ENCODE measurements around the gene ZNF211.

ZNF211 gene

DNA sequence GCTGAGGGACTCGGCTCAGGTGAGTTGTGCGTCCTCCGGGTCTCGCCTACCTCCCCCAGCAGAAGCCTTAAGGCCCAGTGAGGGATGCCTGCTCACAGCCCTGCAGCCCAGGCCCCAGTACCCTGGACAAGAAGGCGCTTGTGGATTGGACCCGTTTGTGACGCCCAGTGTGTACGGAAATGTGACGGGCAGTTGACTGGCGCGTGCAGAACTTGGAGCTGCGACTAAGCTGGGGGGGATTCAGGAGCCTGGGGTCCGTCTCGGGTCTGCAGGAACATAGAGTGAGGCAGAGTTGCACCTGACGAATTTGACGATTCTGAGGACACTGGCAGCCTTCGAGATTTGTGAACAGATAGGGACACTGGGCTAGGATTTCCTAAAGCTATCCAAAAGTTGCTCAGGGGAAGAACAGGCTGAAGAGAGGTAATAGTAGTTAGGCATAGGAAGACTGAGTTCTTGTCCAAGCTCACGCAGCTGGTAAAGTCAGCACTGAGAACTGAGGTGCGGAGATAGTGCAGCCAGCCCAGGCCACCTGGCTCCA lies 49.3 kb downstream of the ZNF211 start:
- ATAC-seq: no peak
- peaks cover 31% of the 10 kb centered on the region for H3K4me1 Mint-ChIP-seq

GRCh38 chr19:57686727-57687126 lies 53.8 kb downstream of the ZNF211 start:
- no peak overlapping the region for H3K27ac Mint-ChIP-seq

More for the DNA sequence above, 49.3 kb downstream of the ZNF211 start:
- peak overlapping the region; percentile 94 for H3K27ac Mint-ChIP-seq
- H3K27me3 Mint-ChIP-seq: no peaks in the 10 kb centered on the region
- DNase-seq: no peak
- H3K4me3 Mint-ChIP-seq: peak overlapping the region; percentile 89 to 95
- peaks cover 54 to 56% of the 10 kb centered on the region in 2 donors for H3K9me3 Mint-ChIP-seq

GRCh38 chr19:57687363-57688010 lies 54.5 kb downstream of the ZNF211 start:
- Mint-ChIP-seq H3K4me1 (peaks cover 20% of the 10 kb centered on the region), H3K4me3 (no peak overlapping the region), H3K9me3 (peaks cover 58 to 60% of the 10 kb centered on the region in 2 donors), H3K27me3 (no peaks in the 10 kb centered on the region), H3K27ac (no peak overlapping the region)
- DNase-seq (no peak), ATAC-seq (no peak)

More at GRCh38 chr19:57686727-57687126, 53.8 kb downstream of the ZNF211 start:
- Mint-ChIP-seq H3K4me3 (no peak overlapping the region), H3K27me3 (no peaks in the 10 kb centered on the region), H3K4me1 (peaks cover 26% of the 10 kb centered on the region), H3K9me3 (peaks cover 60 to 66% of the 10 kb centered on the region in 2 donors)
- DNase-seq (no peak), ATAC-seq (no peak)

DNA sequence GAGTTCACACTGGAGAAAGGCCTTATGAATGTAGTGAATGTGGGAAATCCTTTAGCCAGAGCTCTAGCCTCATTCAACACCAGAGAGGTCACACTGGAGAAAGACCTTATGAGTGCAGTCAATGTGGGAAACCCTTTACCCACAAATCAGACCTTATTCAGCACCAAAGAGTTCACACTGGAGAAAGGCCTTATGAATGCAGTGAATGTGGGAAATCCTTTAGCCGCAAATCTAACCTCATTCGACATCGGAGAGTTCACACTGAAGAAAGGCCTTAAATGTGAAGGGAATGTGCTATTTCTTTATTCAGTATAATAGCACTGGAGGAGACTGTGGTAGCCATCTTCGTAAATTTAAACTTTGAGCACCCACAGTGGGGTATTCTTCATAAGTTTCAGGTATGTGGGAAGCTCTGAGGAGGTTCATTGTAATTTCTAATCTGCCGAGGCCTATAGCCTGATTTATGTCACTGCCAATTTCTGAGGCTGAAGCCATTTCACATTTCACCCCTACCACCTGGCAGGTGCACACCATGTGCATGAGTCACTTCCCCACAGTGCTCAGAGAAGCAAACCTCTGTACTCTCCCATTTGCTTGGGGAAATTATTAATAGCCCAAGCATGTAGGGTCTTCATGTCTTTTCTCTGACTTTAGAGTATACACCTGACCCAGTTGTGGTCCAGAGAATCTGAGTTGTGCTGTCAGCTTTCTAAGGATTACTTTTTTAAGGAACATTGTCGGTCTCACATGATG lies 55.2 kb downstream of the ZNF211 start:
- Mint-ChIP-seq H3K4me3 (no peak overlapping the region), H3K4me1 (peaks cover 13% of the 10 kb centered on the region), H3K27ac (no peak overlapping the region), H3K9me3 (peaks cover 55 to 57% of the 10 kb centered on the region in 2 donors), H3K27me3 (no peaks in the 10 kb centered on the region)
- no peak for ATAC-seq
- DNase-seq: no peak

DNA sequence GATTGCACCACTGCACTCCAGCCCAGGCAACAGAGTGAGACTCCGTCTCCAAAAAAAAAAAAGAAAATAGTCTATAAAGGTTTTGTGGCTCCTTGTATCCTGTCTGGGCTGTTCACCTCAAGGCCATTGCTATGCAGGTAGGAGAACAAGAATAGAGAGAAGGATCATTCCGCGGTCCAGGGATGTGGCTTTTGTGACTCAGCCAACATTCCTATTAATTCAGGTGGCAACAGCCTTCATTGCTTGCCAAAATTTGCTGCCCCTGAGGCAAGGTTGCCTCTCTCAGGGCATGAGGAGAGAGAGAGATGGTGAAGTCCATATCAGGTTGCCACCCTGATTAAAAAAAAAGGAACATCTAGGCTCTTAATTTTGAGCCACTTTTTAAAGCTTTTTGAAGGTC lies 56.8 kb downstream of the ZNF211 start:
- Mint-ChIP-seq H3K27ac (no peak overlapping the region), H3K4me3 (no peak overlapping the region), H3K9me3 (peaks cover 54 to 57% of the 10 kb centered on the region in 2 donors), H3K27me3 (no peaks in the 10 kb centered on the region), H3K4me1 (no peaks in the 10 kb centered on the region)
- DNase-seq: no peak
- no peak for ATAC-seq
